ENCODE data around the gene MMP14.
"Not testable (repeated sequence)": the region's sequence is repeated elsewhere in the genome, so short reads cannot be mapped to it uniquely, and the experiment has no call there.

MMP14 gene

GRCh38 chr14:22813145-22813544 lies 23.2 kb upstream of the MMP14 start:
- no peak for DNase-seq (ENCODE audit: extremely low read depth in 1 of 2, low read depth in 1 of 2)

- no peak for DNase-seq (ENCODE audit: extremely low read depth in 1 of 2, low read depth in 1 of 2)
Observed at GRCh38 chr14:22814373-22814772, 22.0 kb upstream of the MMP14 start.

- no peak for DNase-seq (ENCODE audit: extremely low read depth in 1 of 2, low read depth in 1 of 2)
Observed at GRCh38 chr14:22814941-22815713, 21.3 kb upstream of the MMP14 start, which contains the start of gene SLC7A7. Gene SLC7A7, minus strand, starts transcription at chr14:22815435. Its CDS starts 2,037 bp downstream, at chr14:22813398.

GRCh38 chr14:22819151-22819988 lies 17.0 kb upstream of the MMP14 start:
- DNase-seq (ENCODE audit: extremely low read depth in 1 of 2, low read depth in 1 of 2): no peak

GRCh38 chr14:22820731-22821130 lies 15.7 kb upstream of the MMP14 start:
- DNase-seq (ENCODE audit: extremely low read depth in 1 of 2, low read depth in 1 of 2): no peak

GRCh38 chr14:22821193-22822015 lies 15.0 kb upstream of the MMP14 start:
- no peak for DNase-seq (ENCODE audit: extremely low read depth in 1 of 2, low read depth in 1 of 2)

GRCh38 chr14:22822016-22822570 lies 14.3 kb upstream of the MMP14 start:
- no peak for DNase-seq (ENCODE audit: extremely low read depth in 1 of 2, low read depth in 1 of 2)

DNA sequence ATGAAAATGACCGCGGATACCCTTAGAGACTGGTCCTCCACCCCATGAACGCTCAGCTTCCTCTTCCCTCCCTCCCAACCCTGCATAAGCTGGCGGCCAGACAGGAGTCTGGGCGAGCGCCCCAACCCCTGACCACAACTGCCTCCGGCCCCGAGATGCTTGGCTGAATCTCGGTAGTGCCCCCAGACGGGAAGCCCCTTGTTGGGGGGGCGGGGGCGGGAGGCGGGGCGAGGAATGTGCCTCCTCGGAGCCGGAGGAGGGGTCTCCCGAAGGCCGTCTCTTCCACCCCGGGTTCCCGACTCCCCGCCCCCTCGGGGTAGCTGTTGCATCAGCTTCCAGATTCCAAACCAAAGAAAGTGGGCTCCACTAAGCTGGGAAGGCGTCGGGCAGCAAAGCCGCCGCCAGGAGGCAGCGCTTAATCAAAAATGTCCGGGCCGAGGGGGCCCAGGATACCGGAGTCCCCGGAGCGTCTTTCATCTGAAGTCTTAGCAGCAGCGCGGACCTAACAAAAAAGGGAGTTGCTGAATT lies 13.8 kb upstream of the MMP14 start:
- DNase-seq (ENCODE audit: extremely low read depth in 1 of 2, low read depth in 1 of 2): peak; percentile 25 to 49

- DNase-seq (ENCODE audit: extremely low read depth in 1 of 2, low read depth in 1 of 2): no peak
Observed at GRCh38 chr14:22824711-22825359, 11.6 kb upstream of the MMP14 start.

DNA sequence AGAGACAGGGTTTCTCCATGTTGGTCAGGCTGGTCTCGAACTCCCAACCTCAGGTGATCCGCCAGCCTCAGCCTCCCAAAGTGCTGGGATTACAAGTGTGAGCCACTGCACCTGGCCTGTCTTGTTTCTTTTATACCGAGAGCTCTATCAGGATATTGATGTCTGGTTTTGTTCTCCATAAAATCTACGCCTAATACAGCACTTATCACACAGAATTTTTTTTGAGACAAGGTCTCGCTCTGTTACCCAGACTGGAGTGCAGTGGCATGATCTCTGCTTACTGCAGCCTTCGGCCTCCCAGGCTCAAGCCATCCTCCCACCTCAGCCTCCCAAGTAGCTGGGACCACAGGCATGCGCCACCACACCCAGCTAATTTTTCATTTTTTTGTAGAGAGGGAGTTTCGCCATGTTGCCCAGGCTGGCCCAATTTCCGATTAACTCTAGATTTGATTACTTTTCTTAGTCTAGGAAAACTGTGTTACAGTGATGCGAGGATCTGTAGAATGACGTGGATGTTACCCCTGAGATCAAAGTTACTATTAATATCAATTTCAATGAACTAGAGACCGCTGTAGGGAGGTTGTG lies 7.2 kb upstream of the MMP14 start:
- DNase-seq (ENCODE audit: extremely low read depth in 1 of 2, low read depth in 1 of 2): not testable (repeated sequence)

GRCh38 chr14:22829661-22830442 lies 6.5 kb upstream of the MMP14 start, which contains the start of gene MRPL52:
Gene MRPL52, plus strand, starts transcription at chr14:22829887. Its CDS starts 26 bp downstream, at chr14:22829913.
- DNase-seq (ENCODE audit: extremely low read depth in 1 of 2, low read depth in 1 of 2): peak; percentile 74 to 82

GRCh38 chr14:22830443-22831010 lies 5.9 kb upstream of the MMP14 start:
- no peak for DNase-seq (ENCODE audit: extremely low read depth in 1 of 2, low read depth in 1 of 2)

DNA sequence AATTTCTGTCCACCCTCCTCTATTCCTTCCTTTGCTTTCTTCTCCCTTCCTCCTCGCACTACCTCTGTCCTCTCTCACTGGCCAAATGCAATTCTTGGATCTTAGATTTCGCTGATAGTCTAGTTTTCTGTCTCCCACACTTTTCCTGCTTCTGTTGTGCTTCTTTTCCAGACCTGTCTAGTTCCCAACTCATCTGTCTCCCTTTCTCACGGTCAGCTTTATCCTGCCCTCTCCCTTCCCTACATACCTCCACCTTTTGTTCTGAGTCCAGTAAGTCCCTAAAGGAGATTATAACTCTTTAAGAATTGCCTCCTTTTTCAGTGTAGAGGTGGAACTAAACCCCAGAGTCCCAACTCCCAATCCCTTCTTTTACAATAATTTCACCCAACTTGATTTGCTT lies 880 bp upstream of the MMP14 start:
- no peak for DNase-seq (ENCODE audit: extremely low read depth in 1 of 2, low read depth in 1 of 2)

GRCh38 chr14:22837114-22837749 lies 847 bp downstream of the MMP14 start:
- DNase-seq (ENCODE audit: extremely low read depth in 1 of 2, low read depth in 1 of 2): no peak

DNA sequence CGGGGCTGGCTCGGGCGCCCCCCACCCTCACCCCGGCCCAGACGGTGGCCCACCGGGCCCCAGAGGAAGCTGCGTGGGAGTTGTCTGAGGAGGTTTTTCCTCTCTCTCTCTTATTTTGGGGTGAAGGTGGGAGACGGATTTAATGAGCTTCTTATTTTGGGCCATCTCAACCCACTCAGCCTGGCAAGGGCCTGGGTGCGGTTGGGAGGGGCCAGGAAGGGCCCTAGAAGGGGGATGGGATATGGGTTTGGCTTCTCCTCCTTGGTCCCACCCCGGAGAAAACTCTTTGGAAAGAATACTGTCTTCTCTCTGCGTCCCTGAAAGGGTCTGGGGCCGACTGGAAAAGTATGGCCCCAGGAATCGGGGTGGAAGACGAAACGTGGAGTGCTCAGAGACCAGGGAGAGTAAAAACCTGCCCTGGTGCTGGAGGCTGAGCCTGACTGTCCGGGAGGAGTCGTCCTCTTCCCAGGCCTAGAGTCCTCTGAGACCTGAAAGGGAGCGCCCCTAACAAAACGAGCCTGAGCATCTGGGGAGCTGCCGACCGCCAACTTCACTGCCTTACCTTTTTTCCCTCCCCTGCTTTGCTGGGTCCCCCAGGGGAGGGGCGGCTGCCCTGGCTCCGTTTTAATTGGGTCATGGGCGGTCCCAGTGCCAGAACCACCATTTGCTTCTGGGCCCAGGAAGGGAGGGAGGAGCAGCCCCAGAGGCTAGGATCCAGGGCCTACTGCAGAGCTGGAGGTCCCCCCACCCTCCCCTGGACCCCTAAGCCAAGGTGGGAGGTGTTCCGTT lies 1.6 kb downstream of the MMP14 start:
- no peak for DNase-seq (ENCODE audit: extremely low read depth in 1 of 2, low read depth in 1 of 2)

DNA sequence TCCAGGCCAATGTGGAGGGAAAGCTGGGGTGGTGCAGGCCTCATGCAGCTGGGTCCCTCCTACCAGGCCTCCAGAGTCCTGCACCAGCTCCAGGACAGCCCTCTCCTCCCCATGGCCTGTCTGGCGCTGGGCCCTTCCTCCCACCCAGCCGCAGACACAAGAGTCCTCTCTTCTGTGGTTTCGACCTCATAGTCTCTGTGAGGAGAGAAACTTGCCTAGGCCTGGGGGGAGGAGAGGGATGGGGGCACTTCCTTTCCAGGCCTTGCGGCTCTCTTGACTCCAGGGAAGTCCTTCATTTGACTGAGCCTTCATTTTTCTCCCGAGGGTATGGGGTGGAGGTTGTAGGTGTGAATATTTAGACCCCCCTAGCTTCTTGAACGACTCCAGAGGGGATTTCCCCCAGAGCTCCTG lies 2.3 kb downstream of the MMP14 start:
- DNase-seq (ENCODE audit: extremely low read depth in 1 of 2, low read depth in 1 of 2): no peak

DNA sequence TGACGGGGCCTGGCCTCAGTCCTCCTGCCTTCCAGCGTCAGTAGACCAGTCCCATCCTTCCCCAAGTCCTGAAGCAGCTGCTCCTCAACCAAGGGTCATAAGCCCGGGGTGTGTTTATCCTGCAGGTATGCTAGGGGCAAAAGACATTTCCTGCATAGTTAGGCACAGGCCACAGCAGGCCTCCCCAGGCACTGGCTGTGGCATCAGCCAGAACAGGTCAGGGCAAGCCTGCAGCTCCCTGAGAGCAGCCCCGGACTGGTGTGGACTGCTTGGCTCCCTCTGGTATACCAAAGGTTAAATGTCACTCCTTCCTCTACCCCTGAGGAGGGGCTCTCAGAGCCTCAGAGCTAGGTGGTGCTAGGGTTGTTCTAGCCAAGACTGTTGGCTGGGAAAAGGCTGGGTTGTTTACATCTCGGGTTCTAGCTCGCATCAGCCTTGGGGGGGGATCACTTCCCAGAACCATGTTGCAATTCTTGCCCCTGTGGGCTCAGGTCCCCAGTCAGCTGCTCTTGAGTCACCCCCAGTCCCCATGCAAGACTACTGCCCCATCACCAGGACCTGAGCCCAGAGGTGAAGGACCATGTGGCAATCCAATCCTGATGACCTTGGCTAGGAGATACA lies 2.9 kb downstream of the MMP14 start:
- DNase-seq (ENCODE audit: extremely low read depth in 1 of 2, low read depth in 1 of 2): no peak

Measured in stimulated activated CD8-positive, alpha-beta memory T cell treated with anti-CD3 and anti-CD28 coated beads, Interleukin-7, amount 100 ng/mL, for 48 hours (primary cell).